ENCODE data around the gene NKAIN1. TPM values are rescaled to one million over a fixed set of nuclear protein-coding genes. Genes with fewer than 3 reads are reported as not detected.

NKAIN1 gene
- total and polyA plus RNA-seq, 2 experiments from 2014 or later, result 14.7 to 56.7 TPM

DNA sequence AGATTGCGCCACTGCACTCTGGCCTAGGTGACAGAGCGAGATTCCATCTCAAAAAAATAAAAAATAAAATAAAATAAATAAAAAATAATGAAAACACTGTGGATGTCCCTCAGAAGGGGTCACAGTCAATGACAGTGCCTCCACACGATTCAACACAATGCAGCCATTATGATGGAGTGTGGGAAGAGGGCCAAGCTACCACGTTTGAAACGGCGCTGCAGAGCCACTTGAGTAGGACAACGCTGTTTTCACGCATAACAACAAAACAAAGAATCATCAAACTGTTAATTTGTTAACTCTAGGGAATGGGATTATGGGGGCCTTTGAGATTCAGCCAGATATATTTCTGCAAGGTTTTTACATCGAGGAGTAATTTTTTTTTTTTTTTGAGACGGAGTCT is 36.5 kb downstream of the NKAIN1 start:
- Mint-ChIP-seq H3K36me3 (ENCODE audit: low read depth) (no peaks in the 10 kb centered on the region), H3K4me3 (no peak overlapping the region), H3K9me3 (no peaks in the 10 kb centered on the region; the same call in 2 of the 3 replicates), H3K4me1 (peaks cover 17% of the 10 kb centered on the region), H3K27ac (no peak overlapping the region), H3K27me3 (ENCODE audit: insufficient read depth, low read depth, poor library complexity) (peaks cover 2% of the 10 kb centered on the region)
- H3K4me1 ChIP-seq (ENCODE audit: insufficient read depth), result peaks cover 8% of the 10 kb centered on the region; the same call in 1 of the 2 replicates
- no peak for DNase-seq (ENCODE audit: low spot score)
- H4K20me1 ChIP-seq (replicated peaks; ENCODE audit: insufficient read depth), result no peaks in the 10 kb centered on the region; the same call in 1 of the 2 replicates
- ATAC-seq, result no peak
- no peaks in the 10 kb centered on the region for H3K79me2 ChIP-seq (replicated peaks; ENCODE audit: insufficient read depth)
- H3K9me2 ChIP-seq (ENCODE audit: insufficient read depth), result no peaks in the 10 kb centered on the region
- H3K4me3 ChIP-seq, result no peak overlapping the region
- no peaks in the 10 kb centered on the region for H3K27me3 ChIP-seq (ENCODE audit: insufficient read depth)
- TF ChIP-seq POLR2AphosphoS5 (IDR thresholded peaks at IDR 0.05; ENCODE audit: low read depth) (no peak), ZNF114 (CRISPR knock-in tag; IDR thresholded peaks at IDR 0.05) (no peak), ZNF331 (CRISPR knock-in tag; IDR thresholded peaks at IDR 0.05; ENCODE audit: low read depth) (no peak), CTCF (conservative IDR thresholded peaks at IDR 0.05; ENCODE audit: low read depth in 2 of 2) (no peak), CREB1 (CRISPR knock-in tag; IDR thresholded peaks at IDR 0.05; ENCODE audit: low read depth) (no peak), STAT1 (IDR thresholded peaks at IDR 0.05; ENCODE audit: unreplicated experiment) (no peak), EZH2phosphoT487 (IDR thresholded peaks at IDR 0.05; ENCODE audit: unreplicated experiment) (no peak)
- TF ChIP-seq, protein P1, sequence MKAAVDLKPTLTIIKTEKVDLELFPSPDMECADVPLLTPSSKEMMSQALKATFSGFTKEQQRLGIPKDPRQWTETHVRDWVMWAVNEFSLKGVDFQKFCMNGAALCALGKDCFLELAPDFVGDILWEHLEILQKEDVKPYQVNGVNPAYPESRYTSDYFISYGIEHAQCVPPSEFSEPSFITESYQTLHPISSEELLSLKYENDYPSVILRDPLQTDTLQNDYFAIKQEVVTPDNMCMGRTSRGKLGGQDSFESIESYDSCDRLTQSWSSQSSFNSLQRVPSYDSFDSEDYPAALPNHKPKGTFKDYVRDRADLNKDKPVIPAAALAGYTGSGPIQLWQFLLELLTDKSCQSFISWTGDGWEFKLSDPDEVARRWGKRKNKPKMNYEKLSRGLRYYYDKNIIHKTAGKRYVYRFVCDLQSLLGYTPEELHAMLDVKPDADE (IDR thresholded peaks at IDR 0.05), result no peak
- no peak overlapping the region for H3K27ac ChIP-seq (ENCODE audit: low read depth)
- H3K4me2 ChIP-seq, result no peak overlapping the region
- H3F3A ChIP-seq (replicated peaks; ENCODE audit: low read depth), result no peaks in the 10 kb centered on the region; the same call in 1 of the 2 replicates
- no peak overlapping the region for H2AFZ ChIP-seq
- no peaks in the 10 kb centered on the region for H3K36me3 ChIP-seq (ENCODE audit: insufficient read depth)

DNA sequence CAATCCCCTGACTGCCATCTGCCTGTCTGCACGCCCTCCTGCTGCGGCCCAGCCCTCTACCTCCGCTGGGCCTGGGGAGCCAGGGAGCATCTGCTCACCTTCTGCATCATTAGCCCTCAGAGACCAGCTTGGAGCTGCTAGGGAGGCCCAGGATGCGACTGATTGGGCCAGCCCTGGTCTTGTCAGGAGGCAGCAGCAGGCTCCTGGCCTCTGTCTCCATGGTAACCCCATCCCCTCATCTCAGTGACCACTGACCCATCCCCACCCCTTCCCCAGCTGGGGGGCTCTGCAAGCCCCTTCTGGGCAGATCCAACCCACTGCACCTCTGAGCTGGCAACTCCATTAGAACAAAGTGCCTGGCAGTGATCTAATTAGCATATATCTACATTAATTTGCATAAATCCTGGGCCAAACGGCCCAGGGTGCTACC is 37.7 kb downstream of the NKAIN1 start:
- no peaks in the 10 kb centered on the region for H3K9me2 ChIP-seq (ENCODE audit: insufficient read depth)
- Mint-ChIP-seq H3K27me3 (ENCODE audit: insufficient read depth, low read depth, poor library complexity) (peaks cover 2% of the 10 kb centered on the region), H3K27ac (no peak overlapping the region), H3K4me1 (peaks cover 19% of the 10 kb centered on the region), H3K9me3 (no peaks in the 10 kb centered on the region; the same call in 2 of the 3 replicates), H3K4me3 (no peak overlapping the region), H3K36me3 (ENCODE audit: low read depth) (no peaks in the 10 kb centered on the region)
- no peaks in the 10 kb centered on the region; the same call in 1 of the 2 replicates for H4K20me1 ChIP-seq (replicated peaks; ENCODE audit: insufficient read depth)
- H3K36me3 ChIP-seq (ENCODE audit: insufficient read depth), result no peaks in the 10 kb centered on the region
- H3F3A ChIP-seq (replicated peaks; ENCODE audit: low read depth), result no peaks in the 10 kb centered on the region
- H3K79me2 ChIP-seq (replicated peaks; ENCODE audit: insufficient read depth), result no peaks in the 10 kb centered on the region
- no peaks in the 10 kb centered on the region for H3K27me3 ChIP-seq (ENCODE audit: insufficient read depth)
- no peak overlapping the region for H3K27ac ChIP-seq (ENCODE audit: low read depth)
- no peak overlapping the region for H2AFZ ChIP-seq
- ATAC-seq (peak; percentile 33), DNase-seq (ENCODE audit: low spot score) (peak; percentile 33)
- H3K4me2 ChIP-seq, result no peak overlapping the region
- H3K4me1 ChIP-seq (ENCODE audit: insufficient read depth), result peaks cover 8% of the 10 kb centered on the region; the same call in 1 of the 2 replicates
- no peak overlapping the region for H3K4me3 ChIP-seq
- TF ChIP-seq JUNB (IDR thresholded peaks at IDR 0.05; ENCODE audit: unreplicated experiment) (no peak), NANOG (IDR thresholded peaks at IDR 0.05; ENCODE audit: borderline replicate concordance) (no peak), ZNF114 (CRISPR knock-in tag; IDR thresholded peaks at IDR 0.05) (no peak), ZNF331 (CRISPR knock-in tag; IDR thresholded peaks at IDR 0.05; ENCODE audit: low read depth) (no peak)
- TF ChIP-seq, protein P2, sequence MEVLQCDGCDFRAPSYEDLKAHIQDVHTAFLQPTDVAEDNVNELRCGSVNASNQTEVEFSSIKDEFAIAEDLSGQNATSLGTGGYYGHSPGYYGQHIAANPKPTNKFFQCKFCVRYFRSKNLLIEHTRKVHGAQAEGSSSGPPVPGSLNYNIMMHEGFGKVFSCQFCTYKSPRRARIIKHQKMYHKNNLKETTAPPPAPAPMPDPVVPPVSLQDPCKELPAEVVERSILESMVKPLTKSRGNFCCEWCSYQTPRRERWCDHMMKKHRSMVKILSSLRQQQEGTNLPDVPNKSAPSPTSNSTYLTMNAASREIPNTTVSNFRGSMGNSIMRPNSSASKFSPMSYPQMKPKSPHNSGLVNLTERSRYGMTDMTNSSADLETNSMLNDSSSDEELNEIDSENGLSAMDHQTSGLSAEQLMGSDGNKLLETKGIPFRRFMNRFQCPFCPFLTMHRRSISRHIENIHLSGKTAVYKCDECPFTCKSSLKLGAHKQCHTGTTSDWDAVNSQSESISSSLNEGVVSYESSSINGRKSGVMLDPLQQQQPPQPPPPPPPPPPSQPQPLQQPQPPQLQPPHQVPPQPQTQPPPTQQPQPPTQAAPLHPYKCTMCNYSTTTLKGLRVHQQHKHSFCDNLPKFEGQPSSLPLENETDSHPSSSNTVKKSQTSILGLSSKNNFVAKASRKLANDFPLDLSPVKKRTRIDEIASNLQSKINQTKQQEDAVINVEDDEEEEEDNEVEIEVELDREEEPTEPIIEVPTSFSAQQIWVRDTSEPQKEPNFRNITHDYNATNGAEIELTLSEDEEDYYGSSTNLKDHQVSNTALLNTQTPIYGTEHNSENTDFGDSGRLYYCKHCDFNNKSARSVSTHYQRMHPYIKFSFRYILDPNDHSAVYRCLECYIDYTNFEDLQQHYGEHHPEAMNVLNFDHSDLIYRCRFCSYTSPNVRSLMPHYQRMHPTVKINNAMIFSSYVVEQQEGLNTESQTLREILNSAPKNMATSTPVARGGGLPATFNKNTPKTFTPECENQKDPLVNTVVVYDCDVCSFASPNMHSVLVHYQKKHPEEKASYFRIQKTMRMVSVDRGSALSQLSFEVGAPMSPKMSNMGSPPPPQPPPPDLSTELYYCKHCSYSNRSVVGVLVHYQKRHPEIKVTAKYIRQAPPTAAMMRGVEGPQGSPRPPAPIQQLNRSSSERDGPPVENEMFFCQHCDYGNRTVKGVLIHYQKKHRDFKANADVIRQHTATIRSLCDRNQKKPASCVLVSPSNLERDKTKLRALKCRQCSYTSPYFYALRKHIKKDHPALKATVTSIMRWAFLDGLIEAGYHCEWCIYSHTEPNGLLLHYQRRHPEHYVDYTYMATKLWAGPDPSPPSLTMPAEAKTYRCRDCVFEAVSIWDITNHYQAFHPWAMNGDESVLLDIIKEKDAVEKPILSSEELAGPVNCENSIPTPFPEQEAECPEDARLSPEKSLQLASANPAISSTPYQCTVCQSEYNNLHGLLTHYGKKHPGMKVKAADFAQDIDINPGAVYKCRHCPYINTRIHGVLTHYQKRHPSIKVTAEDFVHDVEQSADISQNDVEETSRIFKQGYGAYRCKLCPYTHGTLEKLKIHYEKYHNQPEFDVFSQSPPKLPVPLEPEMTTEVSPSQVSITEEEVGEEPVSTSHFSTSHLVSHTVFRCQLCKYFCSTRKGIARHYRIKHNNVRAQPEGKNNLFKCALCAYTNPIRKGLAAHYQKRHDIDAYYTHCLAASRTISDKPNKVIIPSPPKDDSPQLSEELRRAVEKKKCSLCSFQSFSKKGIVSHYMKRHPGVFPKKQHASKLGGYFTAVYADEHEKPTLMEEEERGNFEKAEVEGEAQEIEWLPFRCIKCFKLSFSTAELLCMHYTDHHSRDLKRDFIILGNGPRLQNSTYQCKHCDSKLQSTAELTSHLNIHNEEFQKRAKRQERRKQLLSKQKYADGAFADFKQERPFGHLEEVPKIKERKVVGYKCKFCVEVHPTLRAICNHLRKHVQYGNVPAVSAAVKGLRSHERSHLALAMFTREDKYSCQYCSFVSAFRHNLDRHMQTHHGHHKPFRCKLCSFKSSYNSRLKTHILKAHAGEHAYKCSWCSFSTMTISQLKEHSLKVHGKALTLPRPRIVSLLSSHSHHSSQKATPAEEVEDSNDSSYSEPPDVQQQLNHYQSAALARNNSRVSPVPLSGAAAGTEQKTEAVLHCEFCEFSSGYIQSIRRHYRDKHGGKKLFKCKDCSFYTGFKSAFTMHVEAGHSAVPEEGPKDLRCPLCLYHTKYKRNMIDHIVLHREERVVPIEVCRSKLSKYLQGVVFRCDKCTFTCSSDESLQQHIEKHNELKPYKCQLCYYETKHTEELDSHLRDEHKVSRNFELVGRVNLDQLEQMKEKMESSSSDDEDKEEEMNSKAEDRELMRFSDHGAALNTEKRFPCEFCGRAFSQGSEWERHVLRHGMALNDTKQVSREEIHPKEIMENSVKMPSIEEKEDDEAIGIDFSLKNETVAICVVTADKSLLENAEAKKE (CRISPR knock-in tag; IDR thresholded peaks at IDR 0.05), result no peak
- TF ChIP-seq, protein P1 (IDR thresholded peaks at IDR 0.05), result no peak

All from GM23338 (cell line).